Fibroblast of lung (primary cell): ENCODE results near the gene ANKS1B.

Experiments used
- CTCF ChIP-seq, 2 donors: IDR thresholded peaks in 1 of 2; conservative IDR thresholded peaks in 1 of 2; 1 replicate in 1 of 2; 2 replicates in 1 of 2; pipeline ENCODE4 v1.5.1; 2011 to 2012; ENCODE audit warnings: low read length in 2 of 2, control low read depth in 1 of 2, inconsistent platforms in 1 of 2, low read depth in 1 of 2, mild to moderate bottlenecking in 1 of 2
- EZH2 ChIP-seq: IDR thresholded peaks from 2 replicates; pipeline ENCODE4 v1.5.1; 2012; ENCODE audit warnings: low read length, control low read depth, mild to moderate bottlenecking; ENCODE audit errors: missing control alignments

GRCh38 chr12:99431203-99431602 lies 553.5 kb downstream of the ANKS1B start:
- no peak for TF ChIP-seq CTCF (conservative IDR thresholded peaks at IDR 0.05 in 1 of 2, IDR thresholded peaks at IDR 0.05 in 1 of 2; ENCODE audit: low read depth in 1 of 2, low read length in 2 of 2)
- TF ChIP-seq EZH2 = no peak
